Activated naive CD8-positive, alpha-beta T cell treated with anti-CD3 and anti-CD28 coated beads, Interleukin-2, amount 10 ng/mL, durations not matched to agents 7 days and 5 days (primary cell): Measurements from ENCODE around the gene ERCC5. TPM values are rescaled to one million over a fixed set of nuclear protein-coding genes. Genes with fewer than 3 reads are reported as not detected.

Source experiments
- ATAC-seq: fragments of 150-1000 bp; cut with Tn5 transposase; one replicate; pipeline ENCODE4 v1.10.0; 2021; ENCODE audit warnings: low read depth, moderate library complexity
- POLR2A ChIA-PET: fragments of 350-600 bp; sonication (Branson Sonifier 250); formaldehyde crosslinking; loops from one replicate; lab custom pipeline; 2021; ENCODE audit warnings: antibody characterized with exemption; lab: Charles Lee
- DNase-seq: peaks from one replicate; pipeline ENCODE4 v3.0.0; 2021
- H3K27ac Mint-ChIP-seq: one replicate; pipeline ENCODE4 v1.8.0; 2022; ENCODE audit warnings: mild to moderate bottlenecking, mixed read lengths
- H3K27me3 Mint-ChIP-seq: one replicate; pipeline ENCODE4 v1.8.0; 2022; ENCODE audit warnings: mild to moderate bottlenecking, moderate library complexity, mixed read lengths
- H3K36me3 Mint-ChIP-seq: one replicate; pipeline ENCODE4 v1.8.0; 2021; ENCODE audit warnings: mild to moderate bottlenecking, mixed read lengths
- H3K4me1 Mint-ChIP-seq: one replicate; pipeline ENCODE4 v1.8.0; 2021; ENCODE audit warnings: mixed read lengths
- H3K4me3 Mint-ChIP-seq: one replicate; pipeline ENCODE4 v1.8.0; 2022; ENCODE audit warnings: mild to moderate bottlenecking, moderate library complexity, mixed read lengths
- H3K9me3 Mint-ChIP-seq: one replicate; pipeline ENCODE4 v1.8.0; 2021; ENCODE audit warnings: mixed read lengths
- total RNA-seq, 2 experiments: library from RNA; stranded (reverse); gene quantifications; one replicate each; pipeline ENCODE4 v1.2.3, GENCODE V29; 2021

The ERCC5 gene
- total RNA-seq, 2 experiments from 2014 or later, result 102 to 111 TPM

- H3K27me3 Mint-ChIP-seq, result peaks cover 10% of the 10 kb centered on the region
- H3K9me3 Mint-ChIP-seq, result no peaks in the 10 kb centered on the region
- H3K36me3 Mint-ChIP-seq, result no peaks in the 10 kb centered on the region
- no peak overlapping the region for H3K4me3 Mint-ChIP-seq
- ATAC-seq (no peak), DNase-seq (no peak)
- POLR2A ChIA-PET, result no interaction called here
- H3K27ac Mint-ChIP-seq, result no peak overlapping the region
- no peaks in the 10 kb centered on the region for H3K4me1 Mint-ChIP-seq
Measured at GRCh38 chr13:102907016-102907756, 61.4 kb downstream of the ERCC5 start.

DNA sequence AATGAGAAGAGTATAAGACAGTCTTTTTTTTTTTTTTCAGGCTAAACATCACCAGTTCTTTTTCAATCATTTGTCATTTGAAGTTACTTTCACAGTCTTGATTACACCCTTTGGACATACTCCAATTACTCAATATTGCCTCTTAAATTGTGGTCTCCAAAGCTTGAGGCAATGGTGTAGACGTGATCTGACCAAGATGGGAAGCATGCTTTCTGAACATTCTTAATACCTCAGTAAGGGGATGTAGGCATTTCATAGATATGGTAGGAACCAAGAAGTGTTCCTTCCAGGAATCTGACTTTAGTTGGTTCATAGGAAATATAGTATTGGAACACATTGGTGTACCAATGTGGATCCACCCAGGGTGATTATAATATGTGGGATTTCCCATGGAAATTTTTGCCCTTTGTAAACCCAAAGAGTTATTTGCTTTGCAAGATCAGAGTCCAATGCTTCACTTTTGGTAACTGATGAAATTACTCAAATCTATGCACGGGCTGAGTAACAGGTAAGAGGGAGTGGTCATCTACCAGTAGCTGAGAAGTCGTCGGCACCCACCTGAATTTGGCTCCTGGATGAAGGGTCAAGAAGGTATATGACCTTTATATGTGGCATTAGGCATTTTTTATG is 62.2 kb downstream of the ERCC5 start:
- no peaks in the 10 kb centered on the region for H3K9me3 Mint-ChIP-seq
- DNase-seq, result no peak
- no peak overlapping the region for H3K4me3 Mint-ChIP-seq
- no peaks in the 10 kb centered on the region for H3K36me3 Mint-ChIP-seq
- POLR2A ChIA-PET, result no interaction called here
- ATAC-seq, result no peak
- H3K4me1 Mint-ChIP-seq, result no peaks in the 10 kb centered on the region
- no peak overlapping the region for H3K27ac Mint-ChIP-seq
- peaks cover 10% of the 10 kb centered on the region for H3K27me3 Mint-ChIP-seq

GRCh38 chr13:102909971-102910370 is 64.1 kb downstream of the ERCC5 start:
- POLR2A ChIA-PET, result no interaction called here
- no peaks in the 10 kb centered on the region for H3K9me3 Mint-ChIP-seq
- H3K27me3 Mint-ChIP-seq, result peaks cover 11% of the 10 kb centered on the region
- no peaks in the 10 kb centered on the region for H3K4me1 Mint-ChIP-seq
- no peak overlapping the region for H3K27ac Mint-ChIP-seq
- no peak for ATAC-seq
- H3K4me3 Mint-ChIP-seq, result no peak overlapping the region
- no peak for DNase-seq
- H3K36me3 Mint-ChIP-seq, result no peaks in the 10 kb centered on the region

DNA sequence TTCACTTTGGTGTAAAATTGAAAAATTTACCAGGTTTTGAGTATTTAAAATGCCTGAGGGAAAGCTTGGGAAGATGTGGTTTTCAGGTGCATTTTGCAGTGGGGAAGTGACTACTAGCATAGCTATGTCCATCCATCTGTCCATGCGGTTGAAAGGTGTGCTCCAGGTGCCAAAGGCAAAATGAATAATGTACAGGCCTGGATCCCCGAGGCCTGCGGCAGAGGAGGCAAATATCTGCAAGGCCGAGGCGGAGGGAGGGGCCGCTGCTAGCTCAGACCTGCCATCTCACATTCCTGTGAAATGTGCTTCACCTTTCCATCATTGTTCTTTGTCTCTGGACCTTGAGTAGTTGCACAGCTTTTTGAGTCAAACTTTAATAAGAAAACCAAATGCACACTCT is 65.5 kb downstream of the ERCC5 start:
- ATAC-seq (no peak), DNase-seq (no peak)
- Mint-ChIP-seq H3K9me3 (no peaks in the 10 kb centered on the region), H3K27me3 (peaks cover 8% of the 10 kb centered on the region), H3K4me1 (no peaks in the 10 kb centered on the region), H3K4me3 (no peak overlapping the region), H3K36me3 (no peaks in the 10 kb centered on the region), H3K27ac (no peak overlapping the region)
- POLR2A ChIA-PET, result no interaction called here

DNA sequence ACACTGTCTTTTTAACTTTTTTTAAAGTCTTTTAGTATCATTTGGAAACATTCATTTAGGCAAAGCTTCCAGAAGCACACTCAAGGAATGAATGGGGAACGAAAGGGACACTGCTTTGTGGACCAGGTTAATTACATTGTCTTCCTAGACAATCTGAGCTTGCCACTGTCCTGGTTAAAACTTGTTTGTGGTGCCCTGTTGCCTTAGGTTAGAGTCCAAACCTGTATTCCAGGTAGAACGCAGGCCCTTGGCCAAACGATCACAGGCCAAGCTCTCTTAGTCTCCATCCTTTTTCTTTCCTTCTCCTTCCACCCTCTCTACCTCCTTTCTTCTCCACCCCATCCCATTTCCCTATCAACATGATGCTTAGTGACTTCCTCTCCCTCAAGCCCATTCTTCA is 66.8 kb downstream of the ERCC5 start:
- Mint-ChIP-seq H3K9me3 (no peaks in the 10 kb centered on the region), H3K27me3 (peaks cover 12% of the 10 kb centered on the region), H3K36me3 (no peaks in the 10 kb centered on the region), H3K27ac (no peak overlapping the region), H3K4me1 (no peaks in the 10 kb centered on the region), H3K4me3 (no peak overlapping the region)
- POLR2A ChIA-PET, result no interaction called here
- ATAC-seq (no peak), DNase-seq (no peak)

- Mint-ChIP-seq H3K36me3 (no peaks in the 10 kb centered on the region), H3K4me3 (no peak overlapping the region), H3K27me3 (peaks cover 16% of the 10 kb centered on the region), H3K9me3 (no peaks in the 10 kb centered on the region), H3K27ac (no peak overlapping the region), H3K4me1 (no peaks in the 10 kb centered on the region)
- ATAC-seq (no peak), DNase-seq (no peak)
- POLR2A ChIA-PET, result no interaction called here
Measured at GRCh38 chr13:102913914-102914313, 68.1 kb downstream of the ERCC5 start.

GRCh38 chr13:102914339-102914930 is 68.6 kb downstream of the ERCC5 start:
- H3K9me3 Mint-ChIP-seq, result no peaks in the 10 kb centered on the region
- POLR2A ChIA-PET, result no interaction called here
- DNase-seq, result no peak
- no peaks in the 10 kb centered on the region for H3K36me3 Mint-ChIP-seq
- H3K4me3 Mint-ChIP-seq, result no peak overlapping the region
- H3K27me3 Mint-ChIP-seq, result peaks cover 19% of the 10 kb centered on the region
- no peak overlapping the region for H3K27ac Mint-ChIP-seq
- ATAC-seq, result no peak
- no peaks in the 10 kb centered on the region for H3K4me1 Mint-ChIP-seq

DNA sequence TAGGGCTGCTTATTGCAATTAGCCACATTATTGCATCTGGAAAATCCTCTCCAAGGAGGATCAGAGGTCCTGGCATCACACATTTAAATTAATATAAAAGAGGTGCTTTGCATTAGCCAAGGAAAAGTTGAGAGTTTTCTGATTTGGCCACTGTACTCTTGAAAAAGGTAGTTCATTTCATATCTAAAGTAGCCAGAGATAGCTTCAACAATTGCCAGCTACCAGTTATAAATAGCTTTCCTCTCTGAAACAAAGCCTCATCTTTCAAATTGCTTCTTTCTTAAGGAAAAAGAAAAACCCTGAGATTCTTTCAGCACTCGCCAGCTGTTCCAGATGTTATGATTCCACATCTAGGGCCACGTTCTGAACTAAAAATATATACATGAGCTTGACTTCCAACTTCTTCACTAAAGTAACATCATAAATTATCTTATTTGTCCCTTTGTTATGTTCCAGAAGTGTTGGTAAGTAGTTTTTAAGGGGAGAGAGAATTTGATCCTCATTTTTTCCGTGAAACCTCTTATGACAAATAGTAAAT is 69.6 kb downstream of the ERCC5 start:
- H3K36me3 Mint-ChIP-seq, result no peaks in the 10 kb centered on the region
- DNase-seq (no peak), ATAC-seq (no peak)
- H3K27ac Mint-ChIP-seq, result no peak overlapping the region
- H3K27me3 Mint-ChIP-seq, result peaks cover 16% of the 10 kb centered on the region
- H3K4me3 Mint-ChIP-seq, result no peak overlapping the region
- H3K9me3 Mint-ChIP-seq, result no peaks in the 10 kb centered on the region
- H3K4me1 Mint-ChIP-seq, result no peaks in the 10 kb centered on the region
- POLR2A ChIA-PET, result no interaction called here

DNA sequence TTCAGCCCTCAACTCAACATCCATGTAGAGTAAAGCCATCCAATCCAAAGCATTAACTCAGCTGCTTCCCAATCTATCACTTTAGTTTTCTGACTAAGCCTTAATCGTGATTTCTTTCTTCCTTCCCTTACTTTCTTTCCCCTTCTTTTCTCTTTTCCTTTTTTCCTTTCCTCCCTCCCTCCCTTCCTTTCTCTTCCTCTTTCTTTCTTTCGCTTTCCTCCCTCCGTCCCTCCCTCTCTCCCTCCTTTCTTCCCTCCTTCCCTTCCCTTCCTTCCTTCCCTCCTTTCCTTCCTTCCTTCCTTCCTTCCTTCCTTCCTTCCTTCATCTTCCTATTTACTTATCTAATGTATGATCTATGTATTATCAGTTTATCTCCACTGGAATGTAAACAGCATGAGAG is 71.2 kb downstream of the ERCC5 start:
- peaks cover 25% of the 10 kb centered on the region for H3K27me3 Mint-ChIP-seq

DNA sequence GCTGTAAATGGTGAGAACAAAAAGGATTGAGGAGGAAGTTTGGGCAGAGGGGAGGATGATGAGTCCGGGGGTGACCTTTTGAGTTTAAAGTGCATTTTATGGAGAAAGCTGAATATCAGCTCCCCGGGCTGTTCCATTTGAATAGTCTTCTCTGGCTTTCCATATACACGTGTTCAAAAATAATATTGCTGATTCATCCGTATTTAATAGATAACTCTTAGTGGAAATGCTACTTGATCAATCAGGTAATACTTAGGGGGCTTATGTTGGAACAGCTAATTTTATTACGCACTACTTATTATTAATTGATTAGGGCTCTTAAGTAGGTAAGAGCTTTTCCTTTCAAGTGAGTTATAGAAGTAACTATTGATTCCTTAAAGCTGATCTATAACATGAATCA is 76.4 kb downstream of the ERCC5 start:
- Mint-ChIP-seq H3K27ac (no peak overlapping the region), H3K27me3 (peaks cover 19% of the 10 kb centered on the region), H3K36me3 (no peaks in the 10 kb centered on the region), H3K4me1 (no peaks in the 10 kb centered on the region), H3K9me3 (peaks cover 2% of the 10 kb centered on the region), H3K4me3 (no peak overlapping the region)
- DNase-seq (no peak), ATAC-seq (no peak)
- POLR2A ChIA-PET, result no interaction called here

More for the DNA sequence above, 71.2 kb downstream of the ERCC5 start:
- no peak overlapping the region for H3K27ac Mint-ChIP-seq
- H3K36me3 Mint-ChIP-seq, result no peaks in the 10 kb centered on the region
- POLR2A ChIA-PET, result no interaction called here
- H3K9me3 Mint-ChIP-seq, result no peaks in the 10 kb centered on the region
- H3K4me1 Mint-ChIP-seq, result no peaks in the 10 kb centered on the region
- no peak for DNase-seq
- no peak for ATAC-seq
- H3K4me3 Mint-ChIP-seq, result no peak overlapping the region

Other genes with a start within 250 kb of the ERCC5 start
- 10 to 100 TPM; 78.0 to 87.1 TPM for gene TPP2, start 249.0 kb upstream of the ERCC5 start, total RNA-seq
- not detected for gene METTL21C, start 151.0 kb upstream of the ERCC5 start, total RNA-seq
- 10 to 100 TPM; 22.2 to 23.0 TPM for gene TEX30, start 72.2 kb upstream of the ERCC5 start, total RNA-seq
- gene POGLUT2, start 47.1 kb upstream of the ERCC5 start, total RNA-seq, result 1 to 10 TPM; 8.2 to 8.8 TPM
- gene BIVM, start 46.9 kb upstream of the ERCC5 start, total RNA-seq, result 10 to 100 TPM; 19.8 to 26.2 TPM
- gene SLC10A2, start 220.4 kb downstream of the ERCC5 start, total RNA-seq, result not detected